Kidney (tissue), 14 donors: ENCODE data around the gene TSPAN1. TPM values are rescaled to one million over a fixed set of nuclear protein-coding genes. Genes with fewer than 3 reads are reported as not detected.

Source experiments
- DNase-seq, 5 donors: peaks; one replicate each; pipeline ENCODE4 v3.0.0-alpha.2; 2013 to 2020
- FAIRE-seq: peaks from 2 replicates; lab custom pipeline; 2012; peaks lifted over from hg19 to GRCh38; lab: Jason Lieb, UNC
- H3K27ac ChIP-seq, 2 donors: one replicate each; pipeline ENCODE4 v1.7.0; 2013; ENCODE audit warnings: low read depth in 2 of 2, low read length in 2 of 2, inconsistent platforms in 1 of 2
- H3K27me3 ChIP-seq: one replicate; pipeline ENCODE4 v1.7.1; 2013; ENCODE audit warnings: low read length, inconsistent platforms; ENCODE audit not compliant: control insufficient read depth, insufficient read depth
- H3K36me3 ChIP-seq, 3 donors: one replicate each; pipeline versions ENCODE4 v1.7.0 to v1.7.1; 2013; ENCODE audit warnings: low read length in 3 of 3, control low read depth in 1 of 3, inconsistent platforms in 1 of 3; ENCODE audit not compliant: insufficient read depth in 3 of 3, control insufficient read depth in 2 of 3
- H3K4me1 ChIP-seq, 3 donors: one replicate each; pipeline versions ENCODE4 v1.7.0 to v1.7.1; 2013; ENCODE audit warnings: low read length in 3 of 3, inconsistent platforms in 1 of 3, low read depth in 1 of 3; ENCODE audit not compliant: control insufficient read depth in 2 of 3, insufficient read depth in 2 of 3
- H3K4me3 ChIP-seq, 3 donors: one replicate each; pipeline versions ENCODE4 v1.7.0 to v1.8.1; 2013; ENCODE audit warnings: low read length in 3 of 3, control low read depth in 1 of 3, inconsistent platforms in 1 of 3
- H3K9ac ChIP-seq, 3 donors: one replicate each; pipeline versions ENCODE4 v1.7.0 to v1.7.1; 2013; ENCODE audit warnings: low read length in 3 of 3, control low read depth in 1 of 3, inconsistent platforms in 1 of 3
- H3K9me3 ChIP-seq, 3 donors: one replicate each; pipeline versions ENCODE4 v1.7.0 to v1.7.1; 2013; ENCODE audit warnings: low read length in 3 of 3, control low read depth in 1 of 3, inconsistent platforms in 1 of 3; ENCODE audit not compliant: control insufficient read depth in 2 of 3, insufficient read depth in 1 of 3
- CTCF ChIP-seq: IDR thresholded peaks from 3 replicates; pipeline ENCODE4 v1.5.1; 2012; ENCODE audit warnings: mild to moderate bottlenecking, moderate library complexity, borderline replicate concordance; ENCODE audit not compliant: insufficient read depth; ENCODE audit errors: extremely low read depth
- intact Hi-C: fragments of 100-400 bp; cut with DNase I; formaldehyde crosslinking; loops from one replicate; pipeline ENCODE4 v1.11.1; 2022
- polyA plus RNA-seq: library from polyadenylated mRNA; stranded (reverse); fragments of 350-450 nt; fragmentation: Illumina TruSeq; extraction: RNeasy Lipid Tissue Mini Kit (QIAGEN cat#74804); gene quantifications from one replicate; pipeline ENCODE4 v1.2.3, GENCODE V29; 2014; ENCODE audit warnings: low read depth, low replicate concordance; ENCODE audit not compliant: insufficient read depth
- total RNA-seq: library from RNA; stranded (reverse); fragmentation: NEBNext Ultra II Directional; extraction: Animal tissue kit (Norgen Biotek cat#: 25700); gene quantifications from one replicate; pipeline ENCODE4 v1.2.1, GENCODE V29; 2021
- donor health status: control.
- donor health status: control.
- donor health status: control.
- donor health status: control.
- donor health status: control.
- donor health status: DM: yes; HTN: yes; CAD: no.
- donor health status: Normal renal cell carcinoma (clear cell type).

TSPAN1 gene
- total and polyA plus RNA-seq, 2 donors from 2014 or later = 518 to 578 TPM

DNA sequence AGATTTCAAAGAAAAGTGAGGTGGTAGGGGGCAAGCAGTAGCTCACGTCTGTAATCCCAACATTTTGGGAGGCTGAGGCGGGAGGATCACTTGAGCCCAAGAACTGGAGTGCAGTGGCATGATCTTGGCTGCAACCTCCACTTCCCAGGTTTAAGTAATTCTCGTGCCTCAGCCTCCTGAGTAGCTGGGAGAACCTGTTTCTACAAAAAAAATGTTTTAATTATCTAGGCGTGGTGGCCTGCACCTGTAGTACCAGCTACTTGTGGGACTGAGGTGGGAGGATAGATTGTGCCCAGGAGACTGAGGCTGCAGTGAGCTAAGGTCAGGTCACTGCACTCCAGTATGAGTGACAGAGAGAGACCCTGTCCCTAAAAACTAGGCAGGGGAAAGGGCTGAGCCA lies 2.6 kb upstream of the TSPAN1 start:
- H3K36me3 ChIP-seq = no peaks in the 10 kb centered on the region
- DNase-seq (no peak), FAIRE-seq (no peak)
- H3K4me3 ChIP-seq = no peak overlapping the region
- H3K27me3 ChIP-seq = no peaks in the 10 kb centered on the region
- peak overlapping the region in 1 of 3 donors; percentile 42 for H3K9ac ChIP-seq
- H3K4me1 ChIP-seq = peaks cover 0 to 36% (median 23%) of the 10 kb centered on the region in 3 donors
- H3K9me3 ChIP-seq = no peaks in the 10 kb centered on the region
- intact Hi-C loops = no loop called here
- no peak for TF ChIP-seq CTCF
- peak overlapping the region; percentile 68 to 84 for H3K27ac ChIP-seq

- no peaks in the 10 kb centered on the region for H3K9me3 ChIP-seq
- TF ChIP-seq CTCF = no peak
- no peaks in the 10 kb centered on the region for H3K27me3 ChIP-seq
- no peak overlapping the region for H3K4me3 ChIP-seq
- peaks cover 0 to 34% (median 23%) of the 10 kb centered on the region in 3 donors for H3K4me1 ChIP-seq
- peak overlapping the region in 1 of 2 donors; percentile 8 for H3K27ac ChIP-seq
- peak in 3 of 5 donors; percentile 16 to 50 (median 33) for DNase-seq
- FAIRE-seq = no peak
- no peak overlapping the region for H3K9ac ChIP-seq
- intact Hi-C loops = no loop called here
- H3K36me3 ChIP-seq = no peaks in the 10 kb centered on the region
Observed at GRCh38 chr1:46173361-46173856, 1.5 kb upstream of the TSPAN1 start.

- DNase-seq (peak in 2 of 5 donors; percentile 39 to 53), FAIRE-seq (no peak)
- no peaks in the 10 kb centered on the region for H3K9me3 ChIP-seq
- peaks cover 0 to 37% (median 23%) of the 10 kb centered on the region in 3 donors for H3K4me1 ChIP-seq
- intact Hi-C loops = no loop called here
- no peaks in the 10 kb centered on the region for H3K36me3 ChIP-seq
- H3K27ac ChIP-seq = peak overlapping the region; percentile 82 to 86
- TF ChIP-seq CTCF = no peak
- peak overlapping the region in 1 of 3 donors; percentile 71 for H3K9ac ChIP-seq
- no peaks in the 10 kb centered on the region for H3K27me3 ChIP-seq
- peak overlapping the region in 1 of 3 donors; percentile 6 for H3K4me3 ChIP-seq
Observed at GRCh38 chr1:46175243-46175642, 356 bp downstream of the TSPAN1 start.
